Stimulated activated CD4-positive, alpha-beta T cell treated with anti-CD3 and anti-CD28 coated beads, Interleukin-12 subunit alpha, Interleukin-12 subunit beta, amount 100 ng/mL, for 24 hours (primary cell): ENCODE results near the gene FBN1.

Source experiments
- DNase-seq, 2 experiments: peaks; one replicate each; pipeline ENCODE4 v3.0.0-alpha.2; 2020; ENCODE audit warnings: low read depth in 2 of 2

Gene FBN1

DNA sequence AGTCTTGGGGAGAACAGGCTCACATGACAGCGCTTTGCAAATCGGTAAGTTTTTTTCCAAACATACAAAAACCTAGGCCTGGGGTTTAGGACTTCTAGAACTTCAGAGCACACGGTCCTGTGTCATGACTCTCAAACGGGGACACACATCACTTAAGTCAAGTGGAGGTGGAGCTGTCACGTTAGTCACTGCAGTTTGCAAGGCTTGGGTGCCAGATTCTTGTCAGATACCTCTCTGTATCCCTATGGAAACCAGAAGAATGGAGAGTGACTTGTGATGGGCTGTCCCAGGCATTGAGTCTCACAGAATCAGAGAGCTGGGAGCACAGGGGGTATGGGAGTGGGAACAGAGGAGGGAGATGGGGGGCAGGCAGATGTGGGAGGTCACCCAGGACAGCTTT, 249.5 kb downstream of the FBN1 start:
- DNase-seq: no peak

DNA sequence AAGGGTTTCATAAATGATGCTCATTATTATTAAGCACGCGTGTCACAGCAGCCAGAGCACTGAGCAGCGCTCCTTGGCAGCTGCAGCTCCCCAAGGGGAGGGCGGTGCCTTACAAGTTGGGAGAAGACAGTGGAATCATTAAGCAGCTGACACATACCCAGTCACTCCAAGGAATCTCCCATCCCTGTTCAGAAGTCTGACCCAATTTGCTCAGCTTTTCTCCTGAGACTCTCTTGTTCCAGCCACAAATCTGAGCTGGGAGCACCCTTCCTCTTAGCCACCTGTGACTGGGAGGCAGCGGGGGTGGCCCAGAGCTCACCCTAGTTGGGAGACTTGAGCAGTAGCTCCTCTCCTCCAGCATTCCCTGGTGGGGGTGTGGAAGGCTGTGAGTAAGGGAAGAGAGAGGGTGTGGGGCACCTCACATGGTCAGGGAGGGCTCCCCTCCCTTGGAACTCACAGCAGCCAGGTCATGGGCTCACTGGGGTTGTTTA, 249.9 kb downstream of the FBN1 start:
- DNase-seq: no peak

DNA sequence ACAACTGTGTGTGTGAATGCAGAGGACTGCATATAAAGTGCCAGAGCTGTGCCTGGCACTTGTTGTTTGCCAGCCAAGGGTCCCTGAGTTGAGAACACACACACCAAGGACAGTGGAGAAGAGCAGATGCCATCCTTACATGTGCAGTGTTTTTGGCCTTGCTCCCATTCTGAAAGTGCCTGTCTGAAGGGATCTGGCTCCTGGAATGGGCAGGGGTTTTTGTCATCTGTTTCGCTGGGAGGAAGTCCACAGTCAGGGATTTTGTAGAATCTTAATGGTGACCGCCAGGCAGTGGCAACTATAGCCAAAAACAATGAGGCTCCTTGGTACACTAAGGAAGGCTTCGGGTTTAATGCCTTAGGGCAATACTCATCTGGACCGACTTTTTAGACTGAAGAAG, 250.5 kb downstream of the FBN1 start:
- DNase-seq: no peak

DNA sequence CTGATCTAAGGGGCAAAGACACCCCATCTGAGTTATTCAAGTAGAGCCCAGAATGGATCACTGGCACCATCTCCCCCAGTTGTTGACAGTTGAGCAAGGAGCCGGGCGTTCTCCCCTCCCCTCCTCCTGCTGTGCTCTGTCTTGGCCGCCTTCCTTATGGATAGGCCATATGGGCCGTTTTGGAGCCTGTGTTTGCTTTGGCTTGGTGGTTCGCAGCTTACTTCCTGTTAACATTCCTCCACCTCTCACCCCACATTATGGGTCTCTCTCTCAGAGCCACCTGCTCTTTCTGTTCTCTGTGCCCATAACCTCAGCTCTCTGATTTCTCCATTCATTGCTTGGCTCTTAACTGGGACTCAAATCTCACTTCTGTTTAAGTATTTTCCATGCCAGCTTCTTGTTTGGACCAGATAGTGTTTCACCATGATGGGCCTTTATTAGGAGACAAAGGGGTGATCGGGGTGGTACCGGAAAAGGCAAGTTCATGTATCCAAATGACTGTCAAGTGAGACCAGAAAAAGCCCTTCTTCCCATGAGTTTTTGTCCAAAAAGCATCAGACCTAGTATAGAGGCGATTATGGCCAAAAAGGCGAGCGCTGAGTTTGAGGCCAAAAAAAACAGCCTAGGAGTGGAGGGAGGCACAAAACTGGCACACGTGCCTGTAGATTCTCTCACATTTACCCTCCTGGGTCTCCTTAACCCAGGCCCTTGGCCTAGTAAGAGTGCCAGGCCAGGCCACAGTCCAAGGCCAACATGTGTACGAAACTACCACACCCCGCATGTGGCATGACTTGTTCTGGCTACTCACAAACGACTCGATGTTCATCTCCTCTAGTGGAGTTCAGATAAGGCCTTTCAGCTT, 251.6 kb downstream of the FBN1 start:
- DNase-seq: no peak

DNA sequence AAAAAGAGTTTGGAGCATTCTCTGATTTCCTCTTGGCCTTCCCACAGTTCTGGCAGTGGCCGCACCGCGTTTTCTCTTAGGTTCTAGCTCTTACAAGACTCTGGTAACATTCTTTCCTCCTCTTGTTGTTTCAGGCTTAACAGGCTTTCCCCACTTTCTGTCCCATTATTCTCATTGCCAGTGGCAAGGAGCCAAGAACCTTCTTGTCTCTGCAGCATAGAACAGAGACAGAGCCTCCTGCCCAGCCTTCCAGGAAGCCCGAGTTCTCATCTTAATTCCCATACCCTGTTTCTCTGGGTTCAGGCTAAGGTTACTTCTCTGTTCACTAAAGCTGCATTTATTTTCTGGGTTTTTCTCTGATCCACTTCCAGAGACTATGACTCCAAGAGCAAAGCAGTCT, 253.2 kb downstream of the FBN1 start:
- no peak for DNase-seq

DNA sequence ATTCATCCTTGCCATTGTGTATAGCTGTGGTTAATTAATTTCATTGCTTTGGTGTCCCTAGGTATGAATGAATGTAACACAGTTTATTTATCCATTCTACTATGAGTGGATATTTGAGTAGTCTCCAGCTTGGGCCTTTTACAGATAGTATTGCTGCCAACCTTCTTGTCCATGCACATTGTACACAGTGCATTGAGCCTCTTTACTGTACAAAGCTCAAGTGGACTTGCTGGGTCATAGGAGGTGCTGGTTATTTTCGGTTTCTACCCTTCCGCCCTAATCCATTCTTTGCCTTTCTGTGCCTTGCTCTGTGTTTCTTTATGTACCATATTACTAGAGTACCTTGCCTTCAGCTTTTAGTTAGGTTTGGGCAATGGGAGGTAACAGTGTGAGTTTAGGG, 253.6 kb downstream of the FBN1 start:
- DNase-seq: no peak

DNA sequence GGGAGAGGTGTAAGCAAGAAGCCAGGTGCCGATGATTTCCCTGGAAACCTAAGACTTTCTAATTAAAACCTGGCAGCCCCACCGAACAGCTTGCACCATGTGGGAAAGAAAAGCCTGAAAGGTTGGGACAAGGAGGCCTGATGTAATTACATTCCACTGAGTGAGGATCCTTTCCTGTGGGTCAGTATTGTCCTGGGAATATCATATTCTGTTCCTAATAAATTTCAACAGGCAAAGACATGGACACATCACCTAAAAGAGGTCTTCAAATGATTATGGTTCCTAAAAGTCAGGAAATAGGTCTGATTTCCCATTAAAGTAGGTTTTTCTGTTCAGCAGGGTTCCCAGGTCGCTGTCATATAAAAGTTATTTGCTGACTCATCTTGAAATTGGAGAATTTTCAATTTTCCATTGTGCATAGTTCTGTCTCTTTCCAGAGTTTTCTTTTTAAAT, 255.8 kb downstream of the FBN1 start:
- DNase-seq: no peak

DNA sequence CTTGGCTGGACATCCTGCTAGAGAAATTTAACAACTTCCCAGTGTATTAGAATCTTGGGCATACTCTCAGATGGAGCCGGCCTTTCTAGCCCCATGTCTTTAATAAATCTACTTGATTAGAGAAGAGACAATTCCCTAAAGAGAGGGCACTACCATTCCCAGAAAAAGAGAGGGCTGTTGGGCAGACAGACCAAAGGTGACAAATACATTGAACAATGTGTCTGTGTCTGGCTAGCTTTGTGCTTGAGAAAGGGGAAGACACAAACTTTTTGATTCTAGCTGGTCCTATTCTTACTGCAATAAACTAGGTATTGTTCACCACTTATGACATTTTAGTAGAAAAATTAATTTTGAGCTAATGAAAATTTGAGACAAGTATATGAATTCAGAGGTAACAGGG, 256.6 kb downstream of the FBN1 start:
- no peak for DNase-seq

DNA sequence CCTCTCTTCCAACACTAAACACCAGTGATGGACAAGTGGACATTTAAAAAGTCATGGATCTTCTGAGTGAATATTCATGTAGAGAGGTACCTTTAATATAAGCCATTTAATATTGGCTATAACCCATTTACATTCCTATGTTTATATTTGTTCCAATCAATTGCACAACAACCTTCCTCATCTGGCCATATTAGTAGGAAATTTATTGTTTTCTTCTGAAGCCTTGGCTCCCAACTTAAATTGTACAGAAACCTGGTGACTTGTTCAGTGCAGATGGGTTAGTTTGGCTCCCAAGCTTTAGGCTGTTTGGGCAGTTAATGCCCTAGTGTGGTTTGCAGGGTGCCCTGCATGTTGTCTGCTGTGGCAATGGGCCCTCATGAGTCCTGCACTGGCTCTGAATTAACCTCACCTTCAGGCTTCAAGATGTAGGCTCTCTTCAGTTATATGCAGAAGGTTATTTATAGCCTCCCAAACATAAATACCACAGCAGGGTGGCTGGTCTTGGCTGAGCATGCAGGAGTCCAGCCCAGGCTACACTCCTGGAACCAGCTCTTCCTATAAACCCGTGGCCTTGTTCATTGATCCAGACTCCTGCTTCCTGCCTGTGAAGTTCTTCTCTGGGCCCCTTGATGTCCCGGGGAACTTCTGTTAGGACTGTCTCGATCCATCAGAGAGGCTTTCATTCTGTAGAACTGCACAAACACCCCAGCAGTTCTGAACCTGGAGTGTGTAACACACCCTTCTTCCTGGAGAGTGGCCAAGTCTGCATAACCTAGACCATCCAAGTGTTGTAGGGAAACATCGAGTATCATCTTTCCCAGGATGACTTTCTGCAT, 257.3 kb downstream of the FBN1 start:
- DNase-seq: no peak

DNA sequence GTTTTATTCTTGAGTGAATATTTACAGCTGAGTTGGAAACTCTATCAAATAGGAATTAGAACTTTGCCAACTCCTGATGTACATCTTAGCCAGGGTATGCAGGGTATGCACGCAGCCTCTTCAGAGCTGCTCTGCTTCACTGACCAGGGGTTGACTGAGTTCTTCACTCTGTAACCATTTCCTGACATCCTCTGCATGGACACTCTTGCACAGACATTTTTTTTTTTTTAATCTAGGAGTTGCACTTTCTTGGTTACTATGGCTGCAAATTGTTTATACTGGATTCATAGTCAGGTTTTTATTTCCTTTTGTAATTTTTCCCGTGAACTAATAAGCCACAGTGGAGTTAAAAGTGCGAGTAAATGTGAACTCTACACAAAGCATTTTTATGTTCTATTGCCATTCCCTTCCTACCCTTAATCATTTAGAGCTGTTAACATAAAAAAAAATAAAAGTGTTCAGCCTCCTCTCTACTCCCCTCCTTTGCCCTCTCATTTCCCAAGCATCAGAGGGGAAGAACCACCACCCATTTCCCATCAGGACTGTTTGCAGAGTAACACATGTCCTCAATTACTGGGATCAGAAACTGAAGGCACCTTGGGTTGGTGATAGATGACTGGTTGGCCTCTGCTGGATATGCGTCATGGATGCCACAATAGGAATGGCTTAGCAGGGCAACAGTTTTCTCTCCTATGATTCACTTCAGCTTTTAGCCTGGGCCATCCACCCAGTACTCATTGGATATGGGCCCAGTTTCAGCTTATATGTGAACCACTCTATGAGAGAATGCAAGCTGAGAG, 260.3 kb downstream of the FBN1 start:
- DNase-seq: no peak

DNA sequence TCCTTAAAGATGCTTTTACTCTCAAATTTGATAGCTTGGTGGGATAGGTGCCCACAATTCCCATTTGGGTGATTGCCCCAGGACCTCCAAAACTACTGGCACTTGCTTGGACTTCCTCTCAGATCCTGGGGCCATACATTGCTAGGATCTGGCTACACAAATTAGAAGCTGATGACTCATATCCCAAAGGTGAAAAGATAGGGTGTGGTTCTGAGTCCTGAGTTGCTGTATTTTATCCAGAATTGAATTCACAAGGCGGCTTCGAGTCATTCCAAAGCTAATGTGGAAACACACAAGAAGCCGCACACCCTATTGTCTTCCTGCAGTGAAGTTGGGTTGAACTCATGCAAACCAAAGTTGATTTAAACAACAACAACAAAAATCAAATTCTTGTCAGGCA, 260.9 kb downstream of the FBN1 start:
- DNase-seq: no peak

DNA sequence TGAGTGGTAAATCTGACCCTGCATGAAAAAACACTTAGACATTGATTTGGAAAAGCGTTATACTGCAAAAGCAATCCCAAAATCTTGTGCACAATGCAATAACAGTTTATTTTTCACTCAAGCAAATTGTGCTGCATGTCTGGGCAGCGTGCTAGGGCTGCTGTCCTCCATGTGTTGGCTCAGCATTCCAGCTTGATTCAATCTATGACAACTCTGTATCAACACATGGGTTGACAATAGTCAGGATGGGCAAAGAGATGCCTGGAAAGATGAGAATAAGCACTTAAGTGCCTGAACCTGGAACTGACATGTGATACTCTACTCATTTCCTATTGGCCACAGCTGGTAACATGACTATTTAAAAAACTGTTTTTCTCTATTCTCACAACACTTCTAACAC, 262.5 kb downstream of the FBN1 start:
- no peak for DNase-seq

DNA sequence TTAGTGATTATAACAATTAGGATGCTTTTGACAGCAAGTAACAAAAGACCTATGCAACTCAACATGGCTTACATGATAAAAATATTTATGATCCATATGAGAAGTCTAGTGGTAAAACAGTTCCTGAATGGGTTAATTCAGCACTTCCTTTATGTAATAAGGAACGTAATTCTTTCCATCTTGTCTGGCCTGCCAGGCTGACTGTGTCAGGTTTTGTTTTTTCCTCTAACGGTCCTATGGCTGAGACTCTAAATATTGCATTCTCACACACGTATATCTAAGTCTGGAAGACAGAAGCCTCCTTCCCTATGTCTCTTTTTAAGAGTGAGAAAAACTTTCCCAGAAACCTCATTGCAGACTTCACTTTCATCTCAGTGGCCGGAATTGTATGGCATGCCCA, 263.6 kb downstream of the FBN1 start:
- no peak for DNase-seq

DNA sequence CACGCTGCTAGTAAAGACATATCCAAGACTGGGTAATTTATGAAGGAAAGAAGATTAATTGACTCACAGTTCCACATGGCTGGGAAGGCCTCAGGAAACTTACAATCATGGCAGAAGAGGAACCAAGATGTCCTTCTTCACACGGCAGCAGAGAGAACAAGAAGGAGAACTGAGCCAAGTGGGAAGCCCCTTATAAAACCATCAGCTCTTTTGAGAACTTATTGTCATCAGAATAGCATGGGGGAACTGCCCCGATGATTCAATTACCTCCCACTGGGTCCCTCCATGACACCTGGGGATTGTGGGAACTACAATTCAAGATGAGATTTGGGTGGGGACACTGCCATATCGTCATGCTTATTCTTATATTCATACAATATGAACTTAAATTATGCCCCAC, 265.3 kb downstream of the FBN1 start:
- no peak for DNase-seq

DNA sequence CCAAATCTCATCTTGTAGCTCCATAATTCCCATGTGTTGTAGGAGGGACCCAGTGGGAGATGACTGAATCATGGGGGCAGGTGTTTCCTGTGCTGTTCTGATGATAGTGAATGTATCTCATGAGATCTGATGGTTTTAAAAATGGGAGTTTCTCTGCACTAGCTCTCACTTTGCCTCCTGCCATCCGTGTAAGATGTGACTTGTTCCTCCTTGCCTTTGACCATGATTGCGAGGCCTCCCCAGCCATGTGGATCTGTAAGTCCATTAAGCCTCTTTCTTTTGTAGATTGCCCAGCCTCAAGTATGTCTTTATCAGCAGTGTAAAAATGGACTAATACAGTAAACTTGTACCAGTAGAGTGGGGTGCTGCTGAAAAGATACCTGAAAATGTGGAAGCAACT, 269.7 kb downstream of the FBN1 start:
- DNase-seq: no peak

DNA sequence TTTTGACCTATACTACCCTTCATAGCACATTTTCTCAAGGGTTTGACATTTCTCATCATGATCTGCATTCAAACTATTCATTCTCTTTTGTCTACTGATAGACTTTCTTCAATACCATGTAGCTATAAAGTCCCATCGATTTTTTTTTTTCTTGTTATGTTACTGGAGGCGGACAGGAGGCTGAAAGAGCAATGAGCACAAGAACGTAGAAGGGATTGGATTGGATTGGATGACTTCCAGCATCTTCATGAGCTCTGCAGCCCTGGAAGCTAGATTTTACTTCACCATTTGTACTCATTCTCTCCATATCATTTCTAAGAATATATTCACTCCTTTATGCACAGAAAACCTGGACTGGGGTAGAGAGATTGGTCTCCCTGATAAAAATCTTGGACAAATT, 271.0 kb downstream of the FBN1 start:
- no peak for DNase-seq

DNA sequence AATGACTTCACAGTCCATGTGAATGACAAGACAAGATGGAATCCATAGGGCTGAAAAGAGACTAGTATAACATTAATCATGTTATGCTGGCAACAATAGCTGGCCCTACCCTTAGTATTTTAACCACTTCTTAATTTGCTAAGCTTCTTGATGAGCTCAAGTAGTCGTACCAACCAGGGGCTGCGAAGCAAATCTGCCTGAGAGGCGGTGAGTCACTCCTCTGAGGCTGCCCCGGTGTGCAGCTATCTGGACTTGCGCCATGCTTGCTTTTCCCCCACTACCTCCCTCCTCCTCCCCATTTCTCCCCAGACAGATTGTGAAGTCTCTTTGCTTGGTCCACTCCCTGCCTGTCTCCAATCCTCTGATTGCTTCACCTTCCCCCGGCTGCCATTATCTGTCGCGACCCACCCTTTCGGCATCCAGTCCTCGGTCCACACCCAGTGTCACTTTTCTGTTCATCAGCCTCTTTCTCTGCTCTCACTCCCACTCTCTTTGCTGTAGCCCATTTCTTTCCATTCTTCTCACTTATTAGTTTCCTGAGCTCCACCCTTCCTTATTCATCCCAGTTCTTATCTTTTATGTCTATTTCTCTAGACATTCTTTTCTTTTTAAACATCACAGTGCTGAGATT, 271.6 kb downstream of the FBN1 start:
- DNase-seq: no peak

DNA sequence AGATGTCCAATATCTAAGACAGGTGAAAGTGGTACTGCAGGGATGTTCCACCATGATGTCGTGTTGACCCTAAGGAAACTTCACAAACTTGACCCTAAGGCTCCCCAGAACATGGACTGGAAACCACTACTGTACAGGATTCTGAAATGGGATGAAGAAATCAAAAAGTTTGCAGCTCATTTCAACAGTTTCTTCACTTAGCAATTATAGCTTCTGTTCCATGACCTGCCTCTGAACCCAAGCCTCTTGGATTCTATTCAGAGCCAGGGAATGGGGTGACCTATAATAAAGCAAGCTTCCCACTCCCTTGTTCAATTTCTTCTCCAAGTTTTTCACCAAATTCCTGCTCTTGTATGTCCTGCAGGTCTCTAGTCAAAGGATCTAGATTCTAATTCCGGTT, 273.5 kb downstream of the FBN1 start:
- no peak for DNase-seq

DNA sequence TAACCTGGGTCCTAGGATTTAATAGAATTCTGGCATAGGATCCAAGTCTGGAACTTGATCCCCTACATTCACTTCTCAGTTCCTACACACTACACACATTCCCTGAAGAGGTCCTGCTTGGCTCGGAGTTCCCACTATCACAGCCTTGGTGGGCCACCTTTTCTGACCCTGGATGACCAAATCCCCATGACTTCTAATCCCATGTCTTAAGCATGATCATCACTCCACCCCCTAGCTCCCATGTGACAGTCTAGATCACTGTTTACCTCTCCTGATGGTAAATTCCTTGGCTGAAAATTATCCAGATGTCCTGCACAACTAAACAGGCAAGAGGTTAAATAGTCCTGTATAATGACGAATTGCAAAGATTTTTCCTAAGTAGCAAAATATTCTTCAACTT, 274.0 kb downstream of the FBN1 start:
- DNase-seq: no peak

DNA sequence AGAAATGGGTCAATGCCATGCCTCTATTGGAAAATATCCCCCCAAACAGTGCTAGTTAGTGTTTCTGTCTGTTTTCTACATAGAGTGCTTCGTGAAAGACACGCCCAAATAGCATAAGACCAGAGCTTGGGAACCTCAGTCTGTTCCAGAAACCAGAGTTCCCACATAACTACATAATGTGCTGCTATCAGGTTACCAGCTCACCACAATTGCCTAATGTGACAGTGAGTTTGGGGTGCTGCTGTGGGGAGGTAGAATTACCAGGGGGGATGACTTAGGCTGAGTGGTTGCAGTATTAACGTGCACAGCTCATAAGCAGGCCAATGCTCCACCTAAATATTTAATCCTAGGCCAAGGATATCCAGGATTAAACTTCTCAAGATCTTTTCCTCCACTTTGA, 275.0 kb downstream of the FBN1 start:
- no peak for DNase-seq

DNA sequence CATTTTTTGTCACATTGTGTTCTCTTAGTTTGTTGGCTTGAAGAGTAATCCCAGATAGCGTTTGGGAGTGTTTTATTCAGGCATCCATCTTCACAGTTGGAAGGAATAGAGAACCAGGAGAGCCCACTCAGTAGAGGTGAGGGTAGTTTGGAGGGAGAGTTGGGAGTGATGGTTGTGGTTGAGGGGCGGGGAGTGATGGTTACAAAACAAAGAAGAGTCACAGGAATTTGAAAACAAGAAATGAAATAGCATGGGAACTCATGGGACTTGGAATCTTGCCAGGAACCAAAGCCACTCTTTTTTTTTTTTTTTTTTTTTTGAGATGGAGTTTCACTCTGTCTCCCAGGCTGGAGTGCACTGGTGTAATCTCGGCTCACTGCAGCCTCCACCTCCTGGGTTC, 278.0 kb downstream of the FBN1 start:
- DNase-seq: no peak
